ENCODE data around the gene ELP5. TPM values are rescaled to one million over a fixed set of nuclear protein-coding genes. Genes with fewer than 3 reads are reported as not detected.

Gene ELP5
- total RNA-seq, 4 donors from 2014 or later = 14.9 to 21.8 (median 16.6) TPM

GRCh38 chr17:7295230-7296180 lies 43.5 kb downstream of the ELP5 start:
- 53 to 55% methylated on average over 31 to 35 of the region's 42 CpGs for WGBS, 2 donors
- peaks cover 32 to 57% (median 37%) of the 10 kb centered on the region in 3 donors for H3K4me1 ChIP-seq
- peaks cover 0 to 50% (median 0%) of the 10 kb centered on the region in 4 donors for H3K27me3 ChIP-seq
- H3K27ac ChIP-seq = peak overlapping the region; percentile 3 to 84 (median 64)
- H3K9me3 ChIP-seq = no peaks in the 10 kb centered on the region
- no peak for DNase-seq
- intact Hi-C loops (cut with DNase I) = no loop called here
- peak overlapping the region in 3 of 4 donors; percentile 33 to 62 (median 46) for H3K4me3 ChIP-seq
- TF ChIP-seq CTCF (IDR thresholded peaks at IDR 0.05) (no peak), POLR2A (IDR thresholded peaks at IDR 0.05) (no peak)
- H3K36me3 ChIP-seq = no peaks in the 10 kb centered on the region

GRCh38 chr17:7296189-7296861 lies 44.3 kb downstream of the ELP5 start:
- no peak for DNase-seq
- no peaks in the 10 kb centered on the region for H3K9me3 ChIP-seq
- H3K27me3 ChIP-seq = peaks cover 0 to 42% (median 0%) of the 10 kb centered on the region in 4 donors
- 6 to 11% methylated on average over 7 to 8 of the region's 51 CpGs for WGBS, 2 donors
- no peaks in the 10 kb centered on the region for H3K36me3 ChIP-seq
- H3K4me3 ChIP-seq = peak overlapping the region in 3 of 4 donors; percentile 21 to 50 (median 34)
- peak; percentile 96 to 97 (median 96) for TF ChIP-seq CTCF (IDR thresholded peaks at IDR 0.05)
- TF ChIP-seq POLR2A (IDR thresholded peaks at IDR 0.05) = no peak
- intact Hi-C loops (cut with DNase I) = no loop called here
- peaks cover 32 to 56% (median 37%) of the 10 kb centered on the region in 3 donors for H3K4me1 ChIP-seq
- peak overlapping the region; percentile 0 to 84 (median 24) for H3K27ac ChIP-seq

DNA sequence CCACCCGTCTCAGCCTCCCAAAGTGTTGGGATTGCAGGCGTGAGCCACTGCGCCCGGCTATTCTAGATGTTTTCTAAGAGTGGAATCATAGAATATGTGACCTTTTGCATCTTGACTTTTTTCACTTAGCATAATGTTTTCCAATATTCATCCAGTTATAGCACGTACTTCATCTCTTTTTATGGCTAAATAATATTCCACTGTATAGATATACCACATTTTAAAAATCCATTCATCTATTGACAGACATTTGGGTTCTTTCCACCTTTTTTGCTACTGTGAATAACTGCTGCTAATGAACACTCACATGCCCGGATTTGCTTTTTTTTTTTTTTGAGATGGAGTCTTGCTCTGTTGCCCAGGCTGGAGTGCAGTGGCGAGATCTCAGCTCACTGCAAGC lies 52.2 kb downstream of the ELP5 start:
- Histone ChIP-seq H3K27me3 (no peaks in the 10 kb centered on the region), H3K36me3 (no peaks in the 10 kb centered on the region), H3K27ac (no peak overlapping the region), H3K4me1 (peaks cover 4 to 12% (median 9%) of the 10 kb centered on the region in 3 donors), H3K9me3 (no peaks in the 10 kb centered on the region), H3K4me3 (no peak overlapping the region)
- 94 to 96% methylated on average over 7 of the region's 7 CpGs for WGBS, 2 donors
- no peak for TF ChIP-seq CTCF (IDR thresholded peaks at IDR 0.05)
- TF ChIP-seq POLR2A (IDR thresholded peaks at IDR 0.05) = no peak
- intact Hi-C loops (cut with DNase I) = no loop called here
- DNase-seq = no peak

GRCh38 chr17:7306911-7307685 lies 55.1 kb downstream of the ELP5 start, which contains the start of gene EIF5A:
EIF5A (plus strand) TSS chr17:7307628; CDS start chr17:7309636, 2,008 bp downstream.
- no peaks in the 10 kb centered on the region for H3K9me3 ChIP-seq
- 0 to 1% methylated on average over 41 to 46 of the region's 64 CpGs for WGBS, 2 donors
- intact Hi-C loops (cut with DNase I) = no loop called here
- no peaks in the 10 kb centered on the region for H3K27me3 ChIP-seq
- TF ChIP-seq CTCF (IDR thresholded peaks at IDR 0.05) (peak in 1 of 6 experiments; percentile 15), POLR2A (IDR thresholded peaks at IDR 0.05) (peak in 3 of 4 donors; percentile 81 to 95 (median 94))
- DNase-seq = peak; percentile 99
- H3K4me1 ChIP-seq = peaks cover 15 to 40% (median 26%) of the 10 kb centered on the region in 3 donors
- H3K36me3 ChIP-seq = peaks cover 17 to 29% (median 24%) of the 10 kb centered on the region in 3 donors
- peak within 1 kb of the TSS; percentile 85 to 99 (median 99) for H3K4me3 ChIP-seq
- peak within 1 kb of the TSS; percentile 99 to 100 (median 100) for H3K27ac ChIP-seq

Data from esophagus squamous epithelium (tissue), 5 donors.